Measurements from ENCODE around the gene FRRS1. TPM values are rescaled to one million over a fixed set of nuclear protein-coding genes. Genes with fewer than 3 reads are reported as not detected.
A peak's percentile ranks its signal among the peaks of the same experiment; 100 is the strongest.

Gene FRRS1
- total and polyA plus RNA-seq, 3 donors from 2014 or later, result 1.7 to 7.6 (median 6.1) TPM

DNA sequence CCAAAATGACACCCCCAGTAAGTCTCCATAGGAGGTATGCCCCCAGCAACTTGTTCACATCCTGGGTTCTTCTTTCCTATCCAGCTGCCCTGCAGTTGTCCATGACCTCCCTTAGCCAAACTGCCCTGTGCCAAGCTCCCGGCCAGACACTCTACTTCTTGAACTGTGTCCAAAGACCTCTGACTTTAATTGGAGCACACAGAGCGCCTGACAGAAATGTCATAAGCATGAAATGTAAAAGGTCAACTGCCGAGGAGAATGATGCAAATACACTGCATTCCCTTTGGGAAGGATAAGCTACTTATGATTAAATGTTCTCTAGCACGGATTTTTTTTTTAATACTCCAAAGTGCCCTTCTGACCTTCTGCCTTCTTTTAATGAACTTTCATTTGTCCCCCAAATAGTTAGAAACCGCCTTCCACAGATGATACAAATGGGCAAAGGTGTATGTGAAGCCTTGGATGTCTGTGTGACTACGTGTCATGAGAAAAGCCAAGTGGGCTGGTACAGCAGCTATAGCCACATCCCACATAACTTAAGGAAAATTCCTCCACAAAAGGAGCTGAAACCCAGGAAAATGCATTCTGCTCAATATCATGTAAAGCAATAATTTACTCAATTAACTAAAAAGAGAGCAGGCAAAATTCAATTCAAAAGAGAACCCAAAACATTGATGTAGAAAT lies 93.8 kb downstream of the FRRS1 start:
- DNase-seq, result no peak
- WGBS, 2 donors, result 37 to 58% methylated on average over 6 of the region's 6 CpGs
- H3K27me3 ChIP-seq, result no peaks in the 10 kb centered on the region
- no peaks in the 10 kb centered on the region for H3K9me3 ChIP-seq
- no peak overlapping the region for H3K4me3 ChIP-seq
- H3K27ac ChIP-seq, result peak overlapping the region in 1 of 2 donors; percentile 62
- peaks cover 8% of the 10 kb centered on the region for H3K4me1 ChIP-seq
- no peaks in the 10 kb centered on the region for H3K36me3 ChIP-seq (ENCODE audit: low read depth, missing control alignments)
- intact Hi-C loops (cut with DNase I; ENCODE audit: low total_unique reads), result no loop called here
- TF ChIP-seq, protein P1, sequence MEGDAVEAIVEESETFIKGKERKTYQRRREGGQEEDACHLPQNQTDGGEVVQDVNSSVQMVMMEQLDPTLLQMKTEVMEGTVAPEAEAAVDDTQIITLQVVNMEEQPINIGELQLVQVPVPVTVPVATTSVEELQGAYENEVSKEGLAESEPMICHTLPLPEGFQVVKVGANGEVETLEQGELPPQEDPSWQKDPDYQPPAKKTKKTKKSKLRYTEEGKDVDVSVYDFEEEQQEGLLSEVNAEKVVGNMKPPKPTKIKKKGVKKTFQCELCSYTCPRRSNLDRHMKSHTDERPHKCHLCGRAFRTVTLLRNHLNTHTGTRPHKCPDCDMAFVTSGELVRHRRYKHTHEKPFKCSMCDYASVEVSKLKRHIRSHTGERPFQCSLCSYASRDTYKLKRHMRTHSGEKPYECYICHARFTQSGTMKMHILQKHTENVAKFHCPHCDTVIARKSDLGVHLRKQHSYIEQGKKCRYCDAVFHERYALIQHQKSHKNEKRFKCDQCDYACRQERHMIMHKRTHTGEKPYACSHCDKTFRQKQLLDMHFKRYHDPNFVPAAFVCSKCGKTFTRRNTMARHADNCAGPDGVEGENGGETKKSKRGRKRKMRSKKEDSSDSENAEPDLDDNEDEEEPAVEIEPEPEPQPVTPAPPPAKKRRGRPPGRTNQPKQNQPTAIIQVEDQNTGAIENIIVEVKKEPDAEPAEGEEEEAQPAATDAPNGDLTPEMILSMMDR (IDR thresholded peaks at IDR 0.05), result no peak

GRCh38 chr1:99672038-99672437 lies 94.4 kb downstream of the FRRS1 start:
- Histone ChIP-seq H3K4me3 (no peak overlapping the region), H3K27ac (peak overlapping the region in 1 of 2 donors; percentile 62), H3K36me3 (ENCODE audit: low read depth, missing control alignments) (no peaks in the 10 kb centered on the region), H3K9me3 (no peaks in the 10 kb centered on the region), H3K27me3 (no peaks in the 10 kb centered on the region), H3K4me1 (peaks cover 8% of the 10 kb centered on the region)
- WGBS, 2 donors, result 65 to 77% methylated on average over 4 of the region's 4 CpGs
- no peak for TF ChIP-seq POLR2A (IDR thresholded peaks at IDR 0.05)
- TF ChIP-seq, protein P1 (IDR thresholded peaks at IDR 0.05), result no peak
- DNase-seq, result no peak
- intact Hi-C loops (cut with DNase I; ENCODE audit: low total_unique reads), result no loop called here

DNA sequence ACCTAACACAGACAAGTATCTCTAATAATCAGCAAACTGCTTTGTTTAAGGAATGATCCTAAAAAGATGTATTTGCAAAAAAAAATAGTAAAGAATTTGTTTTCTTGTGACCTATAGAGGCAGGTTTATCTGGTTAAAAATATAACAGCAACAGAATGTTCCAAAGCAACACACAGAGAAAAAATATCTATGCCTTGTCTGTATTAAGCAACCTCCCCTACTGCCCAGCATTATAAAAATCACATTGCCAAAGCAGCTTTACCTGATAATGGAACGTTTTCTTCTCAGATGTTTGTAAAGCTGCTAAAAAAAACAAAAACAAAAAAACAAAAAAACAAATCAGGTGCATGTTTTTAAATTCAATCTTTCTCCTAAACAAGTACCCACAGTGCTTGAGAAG lies 95.9 kb downstream of the FRRS1 start:
- intact Hi-C loops (cut with DNase I; ENCODE audit: low total_unique reads), result no loop called here
- no peak for TF ChIP-seq POLR2A (IDR thresholded peaks at IDR 0.05)
- TF ChIP-seq, protein P1 (IDR thresholded peaks at IDR 0.05), result no peak
- 42 to 52% methylated on average over 1 of the region's 1 CpG for WGBS, 2 donors
- no peaks in the 10 kb centered on the region for H3K9me3 ChIP-seq
- H3K27ac ChIP-seq, result peak overlapping the region in 1 of 2 donors; percentile 68
- peaks cover 8% of the 10 kb centered on the region for H3K4me1 ChIP-seq
- H3K4me3 ChIP-seq, result no peak overlapping the region
- DNase-seq, result no peak
- no peaks in the 10 kb centered on the region for H3K27me3 ChIP-seq
- no peaks in the 10 kb centered on the region for H3K36me3 ChIP-seq (ENCODE audit: low read depth, missing control alignments)

DNA sequence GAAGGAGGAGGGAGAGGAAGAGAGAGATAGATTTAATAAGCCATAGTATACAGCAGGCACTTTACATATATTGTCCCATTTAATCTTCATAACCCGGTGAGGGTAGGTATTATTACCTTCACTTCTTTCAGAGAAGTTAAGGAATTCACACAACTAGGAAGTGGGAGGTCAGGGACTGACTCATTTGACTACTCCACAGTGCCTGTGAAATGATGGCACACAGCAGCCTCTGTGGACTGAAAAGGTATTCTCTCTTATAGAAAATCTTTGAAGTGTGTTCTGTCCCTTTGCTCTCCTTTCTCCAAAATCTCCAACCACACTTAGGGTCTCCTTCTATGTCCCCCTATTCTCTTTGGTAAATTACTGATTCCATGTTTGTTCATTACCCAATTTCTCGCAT lies 96.6 kb downstream of the FRRS1 start:
- intact Hi-C loops (cut with DNase I; ENCODE audit: low total_unique reads), result no loop called here
- no peak overlapping the region for H3K4me3 ChIP-seq
- TF ChIP-seq, protein P1 (IDR thresholded peaks at IDR 0.05), result no peak
- TF ChIP-seq POLR2A (IDR thresholded peaks at IDR 0.05), result no peak
- 84 to 96% methylated on average over 2 of the region's 2 CpGs for WGBS, 2 donors
- no peaks in the 10 kb centered on the region for H3K27me3 ChIP-seq
- H3K27ac ChIP-seq, result peak overlapping the region in 1 of 2 donors; percentile 68
- H3K9me3 ChIP-seq, result no peaks in the 10 kb centered on the region
- no peaks in the 10 kb centered on the region for H3K36me3 ChIP-seq (ENCODE audit: low read depth, missing control alignments)
- H3K4me1 ChIP-seq, result peaks cover 8% of the 10 kb centered on the region
- DNase-seq, result no peak

DNA sequence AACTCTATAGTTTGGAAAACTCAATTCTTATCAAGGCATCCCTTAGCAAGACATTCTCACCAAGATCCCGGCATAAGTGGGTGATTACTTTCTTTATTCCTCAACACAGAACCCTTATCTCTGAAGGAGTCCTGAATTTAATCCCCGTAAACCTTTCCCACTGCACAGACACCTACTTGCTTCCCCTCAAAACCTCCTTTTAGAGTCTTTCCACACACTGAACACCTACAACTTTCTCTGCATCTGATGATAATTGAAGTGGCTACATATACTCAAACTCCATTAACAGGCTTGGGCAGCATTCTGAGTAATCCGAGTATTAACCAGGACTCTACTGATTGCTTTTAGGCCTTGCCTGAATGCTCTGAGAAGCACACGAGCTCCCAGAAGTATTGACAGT lies 97.1 kb downstream of the FRRS1 start:
- TF ChIP-seq, protein P1 (IDR thresholded peaks at IDR 0.05), result no peak
- no peak for TF ChIP-seq POLR2A (IDR thresholded peaks at IDR 0.05)
- Histone ChIP-seq H3K27me3 (no peaks in the 10 kb centered on the region), H3K4me3 (no peak overlapping the region), H3K4me1 (peaks cover 8% of the 10 kb centered on the region), H3K9me3 (no peaks in the 10 kb centered on the region), H3K27ac (no peak overlapping the region), H3K36me3 (ENCODE audit: low read depth, missing control alignments) (no peaks in the 10 kb centered on the region)
- 88 to 89% methylated on average over 4 of the region's 4 CpGs for WGBS, 2 donors
- no peak for DNase-seq
- intact Hi-C loops (cut with DNase I; ENCODE audit: low total_unique reads), result no loop called here
